Activated naive CD4-positive, alpha-beta T cell treated with anti-CD3 and anti-CD28 coated beads, Interleukin-2, amount 50 U/mL, for 24 hours (primary cell): ENCODE results near the gene CHP2.

ENCODE experiments used
- H3K27ac Mint-ChIP-seq: one replicate; pipeline ENCODE4 v1.8.0; 2021; ENCODE audit warnings: mild to moderate bottlenecking, mixed read lengths
- H3K27me3 Mint-ChIP-seq: one replicate; pipeline ENCODE4 v1.8.0; 2021; ENCODE audit warnings: mixed read lengths
- H3K36me3 Mint-ChIP-seq: one replicate; pipeline ENCODE4 v1.8.0; 2021; ENCODE audit warnings: mixed read lengths
- H3K4me1 Mint-ChIP-seq: one replicate; pipeline ENCODE4 v1.8.0; 2021; ENCODE audit warnings: mixed read lengths
- H3K4me3 Mint-ChIP-seq: one replicate; pipeline ENCODE4 v1.8.0; 2021; ENCODE audit warnings: mild to moderate bottlenecking, mixed read lengths
- H3K9me3 Mint-ChIP-seq: one replicate; pipeline ENCODE4 v1.8.0; 2021; ENCODE audit warnings: mixed read lengths

Gene CHP2

GRCh38 chr16:23773339-23773738 lies 18.5 kb downstream of the CHP2 start:
- no peaks in the 10 kb centered on the region for H3K9me3 Mint-ChIP-seq

GRCh38 chr16:23781176-23781575 lies 26.4 kb downstream of the CHP2 start:
- no peaks in the 10 kb centered on the region for H3K36me3 Mint-ChIP-seq
- no peaks in the 10 kb centered on the region for H3K4me1 Mint-ChIP-seq
- H3K9me3 Mint-ChIP-seq = no peaks in the 10 kb centered on the region
- H3K4me3 Mint-ChIP-seq = no peak overlapping the region
- peaks cover 10% of the 10 kb centered on the region for H3K27me3 Mint-ChIP-seq
- no peak overlapping the region for H3K27ac Mint-ChIP-seq

More at GRCh38 chr16:23773339-23773738, 18.5 kb downstream of the CHP2 start:
- no peaks in the 10 kb centered on the region for H3K36me3 Mint-ChIP-seq
- H3K27me3 Mint-ChIP-seq = no peaks in the 10 kb centered on the region
- no peak overlapping the region for H3K4me3 Mint-ChIP-seq
- H3K4me1 Mint-ChIP-seq = no peaks in the 10 kb centered on the region
- no peak overlapping the region for H3K27ac Mint-ChIP-seq

GRCh38 chr16:23784811-23785447 lies 30.1 kb downstream of the CHP2 start:
- H3K4me3 Mint-ChIP-seq = no peak overlapping the region
- H3K36me3 Mint-ChIP-seq = no peaks in the 10 kb centered on the region
- no peaks in the 10 kb centered on the region for H3K4me1 Mint-ChIP-seq
- peaks cover 7% of the 10 kb centered on the region for H3K27me3 Mint-ChIP-seq
- no peaks in the 10 kb centered on the region for H3K9me3 Mint-ChIP-seq
- no peak overlapping the region for H3K27ac Mint-ChIP-seq

GRCh38 chr16:23785842-23786241 lies 31.0 kb downstream of the CHP2 start:
- no peaks in the 10 kb centered on the region for H3K4me1 Mint-ChIP-seq
- H3K4me3 Mint-ChIP-seq = no peak overlapping the region
- no peaks in the 10 kb centered on the region for H3K9me3 Mint-ChIP-seq
- H3K36me3 Mint-ChIP-seq = no peaks in the 10 kb centered on the region
- H3K27ac Mint-ChIP-seq = no peak overlapping the region
- peaks cover 7% of the 10 kb centered on the region for H3K27me3 Mint-ChIP-seq

GRCh38 chr16:23786964-23787561 lies 32.2 kb downstream of the CHP2 start:
- peaks cover 6% of the 10 kb centered on the region for H3K27me3 Mint-ChIP-seq
- H3K4me3 Mint-ChIP-seq = no peak overlapping the region
- no peaks in the 10 kb centered on the region for H3K9me3 Mint-ChIP-seq

GRCh38 chr16:23788685-23789084 lies 33.9 kb downstream of the CHP2 start:
- H3K4me1 Mint-ChIP-seq = no peaks in the 10 kb centered on the region
- H3K4me3 Mint-ChIP-seq = no peak overlapping the region
- H3K27me3 Mint-ChIP-seq = peaks cover 2% of the 10 kb centered on the region
- no peak overlapping the region for H3K27ac Mint-ChIP-seq
- H3K9me3 Mint-ChIP-seq = no peaks in the 10 kb centered on the region
- H3K36me3 Mint-ChIP-seq = no peaks in the 10 kb centered on the region

More at GRCh38 chr16:23786964-23787561, 32.2 kb downstream of the CHP2 start:
- H3K27ac Mint-ChIP-seq = no peak overlapping the region
- H3K36me3 Mint-ChIP-seq = no peaks in the 10 kb centered on the region
- H3K4me1 Mint-ChIP-seq = no peaks in the 10 kb centered on the region

GRCh38 chr16:23795378-23795777 lies 40.6 kb downstream of the CHP2 start:
- H3K4me3 Mint-ChIP-seq = no peak overlapping the region
- H3K4me1 Mint-ChIP-seq = no peaks in the 10 kb centered on the region
- H3K9me3 Mint-ChIP-seq = no peaks in the 10 kb centered on the region
- H3K36me3 Mint-ChIP-seq = no peaks in the 10 kb centered on the region
- no peak overlapping the region for H3K27ac Mint-ChIP-seq
- H3K27me3 Mint-ChIP-seq = no peaks in the 10 kb centered on the region

GRCh38 chr16:23796941-23797340 lies 42.1 kb downstream of the CHP2 start:
- Mint-ChIP-seq H3K36me3 (no peaks in the 10 kb centered on the region), H3K4me1 (no peaks in the 10 kb centered on the region), H3K4me3 (no peak overlapping the region), H3K27me3 (no peaks in the 10 kb centered on the region), H3K9me3 (no peaks in the 10 kb centered on the region), H3K27ac (no peak overlapping the region)

- H3K27ac Mint-ChIP-seq = no peak overlapping the region
- no peak overlapping the region for H3K4me3 Mint-ChIP-seq
- no peaks in the 10 kb centered on the region for H3K9me3 Mint-ChIP-seq
- H3K27me3 Mint-ChIP-seq = no peaks in the 10 kb centered on the region
- H3K36me3 Mint-ChIP-seq = no peaks in the 10 kb centered on the region
- H3K4me1 Mint-ChIP-seq = peaks cover 12% of the 10 kb centered on the region
Observed at GRCh38 chr16:23801378-23801777, 46.6 kb downstream of the CHP2 start.

GRCh38 chr16:23802776-23803175 lies 48.0 kb downstream of the CHP2 start:
- peaks cover 12% of the 10 kb centered on the region for H3K4me1 Mint-ChIP-seq
- no peaks in the 10 kb centered on the region for H3K36me3 Mint-ChIP-seq
- no peaks in the 10 kb centered on the region for H3K9me3 Mint-ChIP-seq
- H3K4me3 Mint-ChIP-seq = no peak overlapping the region
- no peaks in the 10 kb centered on the region for H3K27me3 Mint-ChIP-seq
- H3K27ac Mint-ChIP-seq = no peak overlapping the region

GRCh38 chr16:23803591-23804123 lies 48.8 kb downstream of the CHP2 start:
- H3K4me1 Mint-ChIP-seq = peaks cover 12% of the 10 kb centered on the region
- peak overlapping the region; percentile 25 for H3K27ac Mint-ChIP-seq
- H3K36me3 Mint-ChIP-seq = no peaks in the 10 kb centered on the region
- H3K9me3 Mint-ChIP-seq = no peaks in the 10 kb centered on the region
- no peak overlapping the region for H3K4me3 Mint-ChIP-seq
- H3K27me3 Mint-ChIP-seq = no peaks in the 10 kb centered on the region

GRCh38 chr16:23807028-23807427 lies 52.2 kb downstream of the CHP2 start:
- peak overlapping the region; percentile 68 for H3K27ac Mint-ChIP-seq
- peaks cover 12% of the 10 kb centered on the region for H3K4me1 Mint-ChIP-seq
- no peaks in the 10 kb centered on the region for H3K9me3 Mint-ChIP-seq

More at GRCh38 chr16:23807028-23807427, 52.2 kb downstream of the CHP2 start:
- Mint-ChIP-seq H3K27me3 (no peaks in the 10 kb centered on the region), H3K4me3 (no peak overlapping the region), H3K36me3 (no peaks in the 10 kb centered on the region)
